ENCODE measurements around the gene EXO1.

DNA sequence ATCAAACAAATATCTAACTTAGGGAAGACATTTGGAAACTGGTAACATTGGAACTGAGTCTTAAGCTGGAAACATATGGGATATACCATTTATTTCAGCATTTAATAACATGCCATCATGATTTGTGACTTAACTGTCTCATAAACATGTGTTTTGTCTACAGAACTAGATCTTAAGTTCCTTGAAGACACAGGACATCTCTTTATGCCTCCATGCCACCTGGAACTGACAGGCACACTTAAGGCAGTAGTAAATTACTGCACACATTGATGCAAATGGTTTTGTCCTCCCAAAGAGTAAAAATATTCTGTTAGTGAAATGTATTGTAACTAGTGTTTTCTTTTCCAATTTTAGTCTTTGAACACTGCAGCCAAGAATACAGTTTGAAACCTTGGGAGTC lies 1.6 kb upstream of the EXO1 start:
- TF ChIP-seq, protein P1, sequence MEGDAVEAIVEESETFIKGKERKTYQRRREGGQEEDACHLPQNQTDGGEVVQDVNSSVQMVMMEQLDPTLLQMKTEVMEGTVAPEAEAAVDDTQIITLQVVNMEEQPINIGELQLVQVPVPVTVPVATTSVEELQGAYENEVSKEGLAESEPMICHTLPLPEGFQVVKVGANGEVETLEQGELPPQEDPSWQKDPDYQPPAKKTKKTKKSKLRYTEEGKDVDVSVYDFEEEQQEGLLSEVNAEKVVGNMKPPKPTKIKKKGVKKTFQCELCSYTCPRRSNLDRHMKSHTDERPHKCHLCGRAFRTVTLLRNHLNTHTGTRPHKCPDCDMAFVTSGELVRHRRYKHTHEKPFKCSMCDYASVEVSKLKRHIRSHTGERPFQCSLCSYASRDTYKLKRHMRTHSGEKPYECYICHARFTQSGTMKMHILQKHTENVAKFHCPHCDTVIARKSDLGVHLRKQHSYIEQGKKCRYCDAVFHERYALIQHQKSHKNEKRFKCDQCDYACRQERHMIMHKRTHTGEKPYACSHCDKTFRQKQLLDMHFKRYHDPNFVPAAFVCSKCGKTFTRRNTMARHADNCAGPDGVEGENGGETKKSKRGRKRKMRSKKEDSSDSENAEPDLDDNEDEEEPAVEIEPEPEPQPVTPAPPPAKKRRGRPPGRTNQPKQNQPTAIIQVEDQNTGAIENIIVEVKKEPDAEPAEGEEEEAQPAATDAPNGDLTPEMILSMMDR (IDR thresholded peaks at IDR 0.05), result no peak
- TF ChIP-seq, protein P2, sequence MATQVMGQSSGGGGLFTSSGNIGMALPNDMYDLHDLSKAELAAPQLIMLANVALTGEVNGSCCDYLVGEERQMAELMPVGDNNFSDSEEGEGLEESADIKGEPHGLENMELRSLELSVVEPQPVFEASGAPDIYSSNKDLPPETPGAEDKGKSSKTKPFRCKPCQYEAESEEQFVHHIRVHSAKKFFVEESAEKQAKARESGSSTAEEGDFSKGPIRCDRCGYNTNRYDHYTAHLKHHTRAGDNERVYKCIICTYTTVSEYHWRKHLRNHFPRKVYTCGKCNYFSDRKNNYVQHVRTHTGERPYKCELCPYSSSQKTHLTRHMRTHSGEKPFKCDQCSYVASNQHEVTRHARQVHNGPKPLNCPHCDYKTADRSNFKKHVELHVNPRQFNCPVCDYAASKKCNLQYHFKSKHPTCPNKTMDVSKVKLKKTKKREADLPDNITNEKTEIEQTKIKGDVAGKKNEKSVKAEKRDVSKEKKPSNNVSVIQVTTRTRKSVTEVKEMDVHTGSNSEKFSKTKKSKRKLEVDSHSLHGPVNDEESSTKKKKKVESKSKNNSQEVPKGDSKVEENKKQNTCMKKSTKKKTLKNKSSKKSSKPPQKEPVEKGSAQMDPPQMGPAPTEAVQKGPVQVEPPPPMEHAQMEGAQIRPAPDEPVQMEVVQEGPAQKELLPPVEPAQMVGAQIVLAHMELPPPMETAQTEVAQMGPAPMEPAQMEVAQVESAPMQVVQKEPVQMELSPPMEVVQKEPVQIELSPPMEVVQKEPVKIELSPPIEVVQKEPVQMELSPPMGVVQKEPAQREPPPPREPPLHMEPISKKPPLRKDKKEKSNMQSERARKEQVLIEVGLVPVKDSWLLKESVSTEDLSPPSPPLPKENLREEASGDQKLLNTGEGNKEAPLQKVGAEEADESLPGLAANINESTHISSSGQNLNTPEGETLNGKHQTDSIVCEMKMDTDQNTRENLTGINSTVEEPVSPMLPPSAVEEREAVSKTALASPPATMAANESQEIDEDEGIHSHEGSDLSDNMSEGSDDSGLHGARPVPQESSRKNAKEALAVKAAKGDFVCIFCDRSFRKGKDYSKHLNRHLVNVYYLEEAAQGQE (IDR thresholded peaks at IDR 0.05; ENCODE audit: insufficient read depth in 1 of 2, low read depth in 2 of 2, low read length in 1 of 2), result no peak
